CD4-positive, alpha-beta memory T cell (primary cell): Measurements from ENCODE around the gene DPH1. TPM values are rescaled to one million over a fixed set of nuclear protein-coding genes. Genes with fewer than 3 reads are reported as not detected.

Experiments
- CTCF ChIA-PET: fragments of 350-600 bp; sonication (Branson Sonifier 250); formaldehyde crosslinking; loops from one replicate; lab custom pipeline; 2021; ENCODE audit warnings: inconsistent platforms; ENCODE audit not compliant: partially characterized antibody; lab: Charles Lee
- POLR2A ChIA-PET: fragments of 350-600 bp; sonication (Branson Sonifier 250); formaldehyde crosslinking; loops from one replicate; lab custom pipeline; 2021; ENCODE audit not compliant: partially characterized antibody; lab: Charles Lee
- DNase-seq, 5 donors: peaks; one replicate each; pipeline versions ENCODE4 v3.0.0 to v3.0.0-alpha.2; 2020 to 2022; ENCODE audit warnings: mixed read lengths in 1 of 5
- H3K27ac ChIP-seq: one replicate; pipeline ENCODE4 v1.7.0; 2013; ENCODE audit warnings: low read depth, low read length
- H3K27me3 ChIP-seq: 2 replicates; pipeline ENCODE4 v1.7.0; 2013; ENCODE audit warnings: mild to moderate bottlenecking, low read length, moderate library complexity; ENCODE audit not compliant: insufficient read depth
- H3K36me3 ChIP-seq: 2 replicates; pipeline ENCODE4 v1.7.0; 2013; ENCODE audit warnings: mild to moderate bottlenecking, low read length, moderate library complexity; ENCODE audit not compliant: insufficient read depth
- H3K4me1 ChIP-seq: 2 replicates; pipeline ENCODE4 v1.7.0; 2013; ENCODE audit warnings: mild to moderate bottlenecking, low read length, moderate library complexity; ENCODE audit not compliant: insufficient read depth
- H3K4me3 ChIP-seq, 2 donors: one replicate each; pipeline ENCODE4 v1.7.0; 2013; ENCODE audit warnings: low read length in 2 of 2, mild to moderate bottlenecking in 1 of 2
- H3K9me3 ChIP-seq, 2 donors: one replicate each; pipeline ENCODE4 v1.7.0; 2013; ENCODE audit warnings: low read length in 2 of 2, control low read depth in 1 of 2; ENCODE audit not compliant: control insufficient read depth in 1 of 2
- H3K27ac Mint-ChIP-seq, 7 donors: one replicate each; pipeline ENCODE4 v1.8.0; 2020 to 2021; ENCODE audit warnings: mixed read lengths in 7 of 7, mild to moderate bottlenecking in 6 of 7, inconsistent platforms in 3 of 7, moderate library complexity in 3 of 7
- H3K27me3 Mint-ChIP-seq, 2 donors: one replicate each; pipeline ENCODE4 v1.8.0; 2020 to 2021; ENCODE audit warnings: mixed read lengths in 2 of 2
- H3K36me3 Mint-ChIP-seq, 2 donors: one replicate each; pipeline ENCODE4 v1.8.0; 2020 to 2021; ENCODE audit warnings: mixed read lengths in 2 of 2, inconsistent platforms in 1 of 2, mild to moderate bottlenecking in 1 of 2
- H3K4me1 Mint-ChIP-seq, 4 donors: one replicate each; pipeline ENCODE4 v1.8.0; 2020 to 2021; ENCODE audit warnings: mixed read lengths in 4 of 4, mild to moderate bottlenecking in 1 of 4
- H3K4me3 Mint-ChIP-seq, 8 donors: one replicate each; pipeline ENCODE4 v1.8.0; 2020 to 2021; ENCODE audit warnings: mixed read lengths in 8 of 8, mild to moderate bottlenecking in 7 of 8, moderate library complexity in 6 of 8, inconsistent platforms in 3 of 8
- H3K9me3 Mint-ChIP-seq, 8 donors: one replicate each; pipeline ENCODE4 v1.8.0; 2020 to 2021; ENCODE audit warnings: mixed read lengths in 8 of 8, mild to moderate bottlenecking in 5 of 8, inconsistent platforms in 3 of 8, moderate library complexity in 1 of 8
- intact Hi-C: fragments of 100-400 bp; cut with micrococcal nuclease; formaldehyde crosslinking; loops from one replicate; pipeline ENCODE4 v1.15.1; 2023
- polyA plus RNA-seq, 2 donors: library from polyadenylated mRNA; unstranded; fragments of 300-500 nt; fragmentation: Illumina TruSeq; gene quantifications; one replicate each; pipeline ENCODE4 v1.2.3, GENCODE V29; 2021
- total RNA-seq, 2 experiments: library from RNA; stranded (reverse); gene quantifications; one replicate each; pipeline ENCODE4 v1.2.3, GENCODE V29; 2021

DPH1 gene
- total and polyA plus RNA-seq, 4 experiments from 2014 or later: 30.8 to 95.8 (median 58.2) TPM

DNA sequence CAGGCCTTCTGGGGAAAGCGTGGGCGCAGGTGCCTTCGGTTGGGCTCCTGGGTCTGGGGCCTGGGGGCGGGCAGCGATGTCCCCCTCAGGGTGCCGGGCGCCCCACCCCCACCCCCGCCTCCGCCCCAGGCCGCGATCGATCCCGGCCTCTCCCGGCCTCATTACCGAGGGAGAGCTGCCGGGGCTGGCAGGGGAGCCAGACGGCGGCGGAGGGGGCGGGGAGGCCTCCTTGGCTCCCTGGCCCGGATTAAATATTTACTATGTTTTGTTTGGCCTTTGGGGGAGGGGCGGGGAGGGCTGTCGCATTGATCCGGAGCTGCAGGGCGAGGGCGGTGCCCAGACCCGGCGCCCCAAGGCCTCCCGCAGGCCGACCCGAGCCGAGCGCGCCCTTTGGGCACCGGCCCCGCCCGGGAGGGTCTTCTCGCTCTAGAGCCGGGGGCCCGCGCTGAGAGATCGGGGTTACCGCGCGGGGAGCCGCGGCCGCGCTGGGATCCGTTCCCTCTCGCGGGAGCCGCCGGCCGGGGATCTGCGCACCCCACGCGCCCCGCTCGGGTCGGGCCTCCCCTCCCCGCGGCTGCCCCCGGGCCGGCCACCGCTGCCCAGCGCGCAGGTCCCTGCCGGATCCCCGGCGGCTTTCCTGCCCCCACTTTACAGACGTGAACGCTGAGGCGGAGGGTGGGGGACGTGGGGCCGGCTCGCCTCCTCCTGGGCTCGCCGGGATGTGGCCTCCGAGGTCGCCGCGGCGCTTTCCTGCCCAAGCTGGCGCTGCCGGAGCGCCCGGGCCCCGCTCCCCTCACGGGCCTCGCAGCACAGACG lies 31.8 kb upstream of the DPH1 start:
- Histone ChIP-seq H3K27me3 (peaks cover 4% of the 10 kb centered on the region), H3K36me3 (no peaks in the 10 kb centered on the region), H3K27ac (no peak overlapping the region), H3K4me3 (no peak overlapping the region), H3K9me3 (no peaks in the 10 kb centered on the region), H3K4me1 (no peaks in the 10 kb centered on the region)
- peaks cover 4 to 11% (median 7%) of the 10 kb centered on the region in 4 donors for H3K4me1 Mint-ChIP-seq
- intact Hi-C loops: no loop called here
- H3K4me3 Mint-ChIP-seq: no peak overlapping the region
- H3K27me3 Mint-ChIP-seq: peaks cover 16% of the 10 kb centered on the region in 2 donors
- ChIA-PET POLR2A (no interaction called here), CTCF (no interaction called here)
- DNase-seq: peak in 1 of 5 donors; percentile 16
- H3K9me3 Mint-ChIP-seq: peaks cover 0 to 4% (median 0%) of the 10 kb centered on the region in 8 donors
- no peaks in the 10 kb centered on the region for H3K36me3 Mint-ChIP-seq
- no peak overlapping the region for H3K27ac Mint-ChIP-seq

DNA sequence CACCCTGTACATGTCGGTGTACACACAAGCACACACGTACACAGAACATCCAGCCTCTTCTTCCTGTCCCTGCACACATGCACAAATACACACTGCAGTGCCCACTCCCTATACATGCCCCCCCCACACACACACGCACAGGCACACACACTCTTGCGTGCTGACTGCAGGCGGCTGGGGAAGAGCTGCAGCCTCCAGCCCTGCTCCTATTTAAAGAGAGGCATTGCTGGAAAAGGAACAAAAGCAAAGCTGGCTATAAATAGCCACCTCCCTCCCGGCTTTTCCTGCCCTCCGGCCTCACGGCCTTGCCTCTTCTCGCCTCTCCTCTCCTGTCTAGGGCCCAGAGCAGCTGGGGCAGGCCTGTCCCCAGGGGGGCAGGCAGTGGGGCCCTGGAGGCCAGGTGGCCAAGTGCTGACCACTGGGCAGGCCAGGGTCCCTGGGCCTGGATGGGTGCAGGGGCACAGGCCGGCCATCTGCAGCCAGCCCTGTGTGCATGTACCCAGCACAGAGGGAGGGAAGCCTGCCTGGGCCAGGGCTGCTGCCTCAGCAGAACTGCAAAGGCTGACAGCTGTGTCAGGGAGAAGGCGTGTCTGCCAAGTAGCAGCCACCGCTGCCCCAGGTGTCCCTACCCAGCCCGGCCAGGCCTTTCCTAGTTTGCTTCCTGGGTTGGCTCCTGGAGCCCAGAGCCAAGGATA lies 30.2 kb upstream of the DPH1 start:
- intact Hi-C loops: no loop called here
- H3K27me3 Mint-ChIP-seq: peaks cover 16% of the 10 kb centered on the region in 2 donors
- no peaks in the 10 kb centered on the region for H3K36me3 ChIP-seq
- no peak for DNase-seq
- no peaks in the 10 kb centered on the region for H3K36me3 Mint-ChIP-seq
- no peaks in the 10 kb centered on the region for H3K9me3 ChIP-seq
- peaks cover 0 to 4% (median 0%) of the 10 kb centered on the region in 8 donors for H3K9me3 Mint-ChIP-seq
- ChIA-PET POLR2A (no interaction called here), CTCF (no interaction called here)
- no peaks in the 10 kb centered on the region for H3K4me1 ChIP-seq
- peaks cover 4 to 11% (median 7%) of the 10 kb centered on the region in 4 donors for H3K4me1 Mint-ChIP-seq
- peak overlapping the region in 7 of 8 donors; percentile 25 to 71 (median 61) for H3K4me3 Mint-ChIP-seq
- peaks cover 4% of the 10 kb centered on the region for H3K27me3 ChIP-seq
- H3K27ac Mint-ChIP-seq: peak overlapping the region in 1 of 7 donors; percentile 31
- H3K4me3 ChIP-seq: no peak overlapping the region
- H3K27ac ChIP-seq: no peak overlapping the region

DNA sequence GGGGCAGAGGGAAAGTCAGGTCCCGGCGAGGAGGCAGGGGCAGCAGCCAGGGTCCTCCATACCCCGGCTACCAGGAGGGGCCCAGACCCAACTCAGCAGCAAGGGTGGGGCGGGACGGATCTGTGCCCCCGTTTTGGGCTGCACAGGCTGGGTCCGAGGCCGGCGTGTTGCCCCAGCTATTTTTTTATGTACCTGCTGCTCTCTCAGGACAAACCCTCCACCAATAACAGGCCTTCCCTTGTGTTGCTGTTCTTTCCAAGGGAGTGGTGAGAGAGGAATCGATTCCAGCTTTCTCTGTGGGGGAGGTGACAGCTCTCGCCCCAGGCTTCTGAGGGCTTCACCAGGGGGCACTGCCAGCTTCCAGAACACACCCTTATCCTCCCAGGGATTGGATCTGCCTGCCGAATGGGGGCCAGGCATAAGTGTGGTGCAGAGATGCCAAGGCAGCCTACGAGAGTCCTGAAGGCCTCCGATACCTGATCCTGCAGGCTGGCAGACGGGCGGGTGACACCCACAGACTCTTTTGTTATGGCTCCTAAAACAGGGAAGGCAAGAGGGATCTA lies 27.1 kb upstream of the DPH1 start:
- H3K27ac Mint-ChIP-seq: no peak overlapping the region
- no peaks in the 10 kb centered on the region for H3K27me3 ChIP-seq
- no peaks in the 10 kb centered on the region for H3K4me1 ChIP-seq
- intact Hi-C loops: no loop called here
- no peak for DNase-seq
- POLR2A ChIA-PET: no interaction called here
- CTCF ChIA-PET: no interaction called here
- H3K27ac ChIP-seq: no peak overlapping the region
- H3K4me3 Mint-ChIP-seq: no peak overlapping the region
- peaks cover 4 to 8% (median 5%) of the 10 kb centered on the region in 4 donors for H3K4me1 Mint-ChIP-seq
- H3K9me3 Mint-ChIP-seq: peaks cover 0 to 4% (median 0%) of the 10 kb centered on the region in 8 donors
- H3K9me3 ChIP-seq: no peaks in the 10 kb centered on the region
- peaks cover 0 to 5% of the 10 kb centered on the region in 2 donors for H3K36me3 Mint-ChIP-seq
- peaks cover 7% of the 10 kb centered on the region in 2 donors for H3K27me3 Mint-ChIP-seq
- no peaks in the 10 kb centered on the region for H3K36me3 ChIP-seq
- H3K4me3 ChIP-seq: no peak overlapping the region

- intact Hi-C loops: no loop called here
- no peak overlapping the region for H3K27ac Mint-ChIP-seq
These were observed 26.4 kb upstream of the DPH1 start for GRCh38 chr17:2003525-2003924.

DNA sequence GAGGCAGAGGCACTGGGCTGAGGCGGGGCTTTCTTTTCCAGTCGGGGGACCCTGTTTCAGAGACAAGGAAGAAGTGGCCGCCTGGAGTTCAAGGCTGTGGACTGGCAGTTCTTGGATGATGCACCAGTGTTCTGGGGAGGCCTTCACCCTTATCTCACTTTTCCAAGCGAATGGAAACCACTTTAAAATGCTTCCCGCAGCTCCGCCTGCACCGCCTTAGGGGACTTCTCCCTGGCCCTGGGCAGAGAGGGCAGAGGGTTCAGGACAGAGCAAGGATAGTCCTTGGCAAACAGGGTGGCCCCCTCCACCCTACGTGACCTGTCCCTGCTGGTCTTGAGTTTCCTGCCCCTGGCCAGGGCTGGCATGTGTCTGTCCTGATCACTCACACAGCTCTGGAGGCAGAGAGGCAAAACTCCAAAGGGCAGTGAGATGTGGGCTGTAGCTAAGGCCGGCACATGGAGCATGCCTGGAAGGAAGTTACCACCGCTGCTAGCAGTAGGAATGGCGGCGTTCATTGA lies 25.5 kb upstream of the DPH1 start:
- no peak for DNase-seq
- peaks cover 1 to 2% of the 10 kb centered on the region in 2 donors for H3K27me3 Mint-ChIP-seq
- no peaks in the 10 kb centered on the region for H3K9me3 Mint-ChIP-seq
- no peaks in the 10 kb centered on the region for H3K27me3 ChIP-seq
- CTCF ChIA-PET: no interaction called here
- H3K27ac Mint-ChIP-seq: peak overlapping the region in 1 of 7 donors; percentile 25
- no peaks in the 10 kb centered on the region for H3K36me3 ChIP-seq
- no peaks in the 10 kb centered on the region for H3K4me1 ChIP-seq
- peaks cover 0 to 1% (median under 1%) of the 10 kb centered on the region in 4 donors for H3K4me1 Mint-ChIP-seq
- no peak overlapping the region for H3K27ac ChIP-seq
- H3K9me3 ChIP-seq: no peaks in the 10 kb centered on the region
- H3K36me3 Mint-ChIP-seq: peaks cover 0 to 5% of the 10 kb centered on the region in 2 donors
- H3K4me3 ChIP-seq: no peak overlapping the region
- H3K4me3 Mint-ChIP-seq: no peak overlapping the region
- intact Hi-C loops: no loop called here
- POLR2A ChIA-PET: no interaction called here

More at GRCh38 chr17:2003525-2003924, 26.4 kb upstream of the DPH1 start:
- Mint-ChIP-seq H3K36me3 (peaks cover 0 to 5% of the 10 kb centered on the region in 2 donors), H3K27me3 (peaks cover 7% of the 10 kb centered on the region in 2 donors), H3K4me3 (no peak overlapping the region), H3K9me3 (peaks cover 0 to 4% (median 0%) of the 10 kb centered on the region in 8 donors), H3K4me1 (peaks cover 4 to 8% (median 5%) of the 10 kb centered on the region in 4 donors)
- Histone ChIP-seq H3K4me1 (no peaks in the 10 kb centered on the region), H3K27me3 (no peaks in the 10 kb centered on the region), H3K4me3 (no peak overlapping the region), H3K27ac (no peak overlapping the region), H3K36me3 (no peaks in the 10 kb centered on the region), H3K9me3 (no peaks in the 10 kb centered on the region)
- no peak for DNase-seq
- ChIA-PET POLR2A (no interaction called here), CTCF (no interaction called here)

- H3K36me3 Mint-ChIP-seq: peaks cover 0 to 9% of the 10 kb centered on the region in 2 donors
- peaks cover 0 to 2% of the 10 kb centered on the region in 2 donors for H3K27me3 Mint-ChIP-seq
- Histone ChIP-seq H3K9me3 (no peaks in the 10 kb centered on the region), H3K27me3 (no peaks in the 10 kb centered on the region), H3K4me1 (no peaks in the 10 kb centered on the region), H3K27ac (no peak overlapping the region), H3K36me3 (no peaks in the 10 kb centered on the region), H3K4me3 (no peak overlapping the region)
- ChIA-PET CTCF (interaction anchor here (0.7 kb wide), 1 partner anchor 29 kb away, joined by 3 read pairs; no protein-coding TSS in a partner anchor), POLR2A (no interaction called here)
- no peak for DNase-seq
- intact Hi-C loops: no loop called here
- no peak overlapping the region for H3K4me3 Mint-ChIP-seq
- H3K4me1 Mint-ChIP-seq: peaks cover 0 to 5% (median under 1%) of the 10 kb centered on the region in 4 donors
- peaks cover 0 to 2% (median 0%) of the 10 kb centered on the region in 8 donors for H3K9me3 Mint-ChIP-seq
- no peak overlapping the region for H3K27ac Mint-ChIP-seq
These were observed 21.4 kb upstream of the DPH1 start for GRCh38 chr17:2008332-2009126.
